Mammary epithelial cell (primary cell): ENCODE measurements around the gene CD84.

Experiments used
- CTCF ChIP-seq, 2 donors: IDR thresholded peaks in 1 of 2; conservative IDR thresholded peaks in 1 of 2; 2 replicates each; pipeline ENCODE4 v1.5.1; 2011 to 2012; ENCODE audit warnings: inconsistent platforms in 2 of 2, low read length in 2 of 2, mild to moderate bottlenecking in 2 of 2, control low read depth in 1 of 2, low read depth in 1 of 2; ENCODE audit not compliant: insufficient read depth in 1 of 2; ENCODE audit errors: extremely low read depth in 1 of 2
- EZH2 ChIP-seq: IDR thresholded peaks from 2 replicates; pipeline ENCODE4 v1.6.1; 2012; ENCODE audit warnings: low read length, inconsistent platforms, borderline replicate concordance

GRCh38 chr1:160576884-160577283, 2.4 kb downstream of the CD84 start:
- no peak for TF ChIP-seq EZH2
- TF ChIP-seq CTCF (conservative IDR thresholded peaks at IDR 0.05 in 1 of 2, IDR thresholded peaks at IDR 0.05 in 1 of 2; ENCODE audit: extremely low read depth in 1 of 2, insufficient read depth in 1 of 2, low read depth in 1 of 2, low read length in 2 of 2), result no peak
